H1 (cell line): ENCODE results near the gene EGF. TPM values are rescaled to one million over a fixed set of nuclear protein-coding genes. Genes with fewer than 3 reads are reported as not detected.

Experiments used
- CTCF ChIA-PET: fragments of 300-600 bp; sonication (Branson Sonifier 250); formaldehyde crosslinking; loops from one replicate; lab custom pipeline; 2021; ENCODE audit not compliant: partially characterized antibody; lab: Charles Lee
- POLR2A ChIA-PET: fragments of 300-600 bp; sonication (Branson Sonifier 250); formaldehyde crosslinking; loops from one replicate; lab custom pipeline; 2021; ENCODE audit warnings: inconsistent platforms; ENCODE audit not compliant: partially characterized antibody; lab: Charles Lee
- DNase-seq, 2 experiments: peaks; one replicate each; pipeline versions ENCODE4 v3.0.0 to v3.0.0-alpha.2; 2010 to 2022; ENCODE audit warnings: low spot score in 2 of 2, low read depth in 1 of 2, mixed read lengths in 1 of 2
- FAIRE-seq: peaks from 2 replicates; lab custom pipeline; 2011; peaks lifted over from hg19 to GRCh38; lab: Jason Lieb, UNC
- H2AFZ ChIP-seq: 2 replicates; pipeline ENCODE4 v1.8.1; 2012; ENCODE audit warnings: low read length, inconsistent platforms
- H2AK5ac ChIP-seq: 2 replicates; pipeline ENCODE4 v1.6.1; 2013; ENCODE audit warnings: low read depth, low read length
- H2BK120ac ChIP-seq: replicated peaks from 2 replicates; pipeline ENCODE3; 2013; ENCODE audit warnings: low read depth, low read length, inconsistent platforms
- H2BK12ac ChIP-seq: 2 replicates; pipeline ENCODE4 v1.6.1; 2013; ENCODE audit warnings: low read depth, low read length
- H2BK15ac ChIP-seq: 2 replicates; pipeline ENCODE4 v1.6.1; 2013; ENCODE audit warnings: low read length
- H2BK20ac ChIP-seq: 2 replicates; pipeline ENCODE4 v1.6.1; 2013; ENCODE audit warnings: low read length
- H2BK5ac ChIP-seq: 2 replicates; pipeline ENCODE4 v1.6.1; 2013; ENCODE audit warnings: low read depth, low read length
- H3K14ac ChIP-seq: 2 replicates; pipeline ENCODE4 v1.6.1; 2013; ENCODE audit warnings: inconsistent platforms; ENCODE audit not compliant: insufficient read length
- H3K18ac ChIP-seq: 2 replicates; pipeline ENCODE4 v1.6.1; 2013; ENCODE audit warnings: low read length; ENCODE audit errors: extremely low read depth
- H3K23ac ChIP-seq: 2 replicates; pipeline ENCODE4 v1.6.1; 2013; ENCODE audit warnings: inconsistent platforms; ENCODE audit not compliant: insufficient read length
- H3K23me2 ChIP-seq: 2 replicates; pipeline ENCODE4 v1.6.1; 2013; ENCODE audit warnings: low read depth, low read length
- H3K27ac ChIP-seq: 2 replicates; pipeline ENCODE4 v1.6.1; 2011; ENCODE audit warnings: low read depth, low read length, inconsistent platforms
- H3K27me3 ChIP-seq, 4 experiments: replicated peaks in 1 of 4; 1 replicate in 1 of 4; 2 replicates in 3 of 4; pipeline versions ENCODE4 v1.6.1 to v1.8.1; 2011 to 2013; ENCODE audit warnings: low read length in 3 of 4, mild to moderate bottlenecking in 3 of 4, inconsistent platforms in 2 of 4, mixed read lengths in 2 of 4, moderate library complexity in 1 of 4; ENCODE audit not compliant: control insufficient read depth in 3 of 4, insufficient read depth in 3 of 4; ENCODE audit errors: extremely low read depth in 1 of 4
- H3K36me3 ChIP-seq, 4 experiments: 2 replicates each; pipeline versions ENCODE4 v1.6.1 to v1.8.1; 2011 to 2013; ENCODE audit warnings: mild to moderate bottlenecking in 4 of 4, low read length in 3 of 4, moderate library complexity in 2 of 4, control low read depth in 1 of 4, inconsistent platforms in 1 of 4; ENCODE audit not compliant: insufficient read depth in 4 of 4, control insufficient read depth in 2 of 4
- H3K4ac ChIP-seq: replicated peaks from 2 replicates; pipeline ENCODE3; 2013; ENCODE audit warnings: low read length, low read depth, mixed read lengths, inconsistent platforms; ENCODE audit not compliant: insufficient read length
- H3K4me1 ChIP-seq, 4 experiments: replicated peaks in 1 of 4; 1 replicate in 1 of 4; 2 replicates in 3 of 4; pipeline versions ENCODE4 v1.6.1 to v1.8.1; 2011 to 2013; ENCODE audit warnings: low read length in 3 of 4, inconsistent platforms in 2 of 4, mixed read lengths in 1 of 4; ENCODE audit not compliant: insufficient read depth in 4 of 4, control insufficient read depth in 3 of 4
- H3K4me2 ChIP-seq, 2 experiments: 2 replicates each; pipeline versions ENCODE4 v1.6.1 to v1.8.1; 2011 to 2013; ENCODE audit warnings: low read depth in 2 of 2, low read length in 2 of 2, control low read depth in 1 of 2, inconsistent platforms in 1 of 2, mild to moderate bottlenecking in 1 of 2; ENCODE audit not compliant: insufficient read depth in 1 of 2
- H3K4me3 ChIP-seq, 4 experiments: fragments of 200-600, 300-600 bp in 1 of 4; sonication (generic), shearing (Covaris generic), sonication (Bioruptor Twin) in 1 of 4; 2 replicates each; pipeline versions ENCODE4 v1.5.1 to v1.8.1; 2011 to 2016; ENCODE audit warnings: low read length in 4 of 4, low read depth in 3 of 4, control low read depth in 2 of 4, inconsistent platforms in 2 of 4, mild to moderate bottlenecking in 2 of 4, mixed read lengths in 1 of 4, moderate library complexity in 1 of 4; ENCODE audit not compliant: insufficient read depth in 2 of 4; ENCODE audit errors: extremely low read depth in 1 of 4
- H3K56ac ChIP-seq: replicated peaks from 2 replicates; pipeline ENCODE3; 2013; ENCODE audit warnings: low read depth, mild to moderate bottlenecking, mixed read lengths, low read length, inconsistent platforms; ENCODE audit not compliant: insufficient read length
- H3K79me1 ChIP-seq: 2 replicates; pipeline ENCODE4 v1.6.1; 2013; ENCODE audit warnings: low read depth, low read length, control low read depth
- H3K79me2 ChIP-seq, 2 experiments: 2 replicates each; pipeline versions ENCODE4 v1.6.1 to v1.8.1; 2012 to 2013; ENCODE audit warnings: low read length in 2 of 2, mild to moderate bottlenecking in 2 of 2, inconsistent platforms in 1 of 2; ENCODE audit not compliant: insufficient read depth in 2 of 2, control insufficient read depth in 1 of 2
- H3K9ac ChIP-seq, 4 experiments: replicated peaks in 1 of 4; 1 replicate in 1 of 4; 2 replicates in 3 of 4; pipeline versions ENCODE4 v1.6.1 to v1.8.1; 2011 to 2013; ENCODE audit warnings: low read depth in 3 of 4, low read length in 3 of 4, control low read depth in 2 of 4, mild to moderate bottlenecking in 2 of 4, moderate library complexity in 2 of 4, inconsistent platforms in 1 of 4; ENCODE audit errors: extremely low read depth in 1 of 4
- H3K9me3 ChIP-seq, 2 experiments: 2 replicates each; pipeline versions ENCODE4 v1.6.1 to v1.8.1; 2012 to 2013; ENCODE audit warnings: mild to moderate bottlenecking in 2 of 2, moderate library complexity in 2 of 2, control low read depth in 1 of 2, inconsistent platforms in 1 of 2, low read depth in 1 of 2, low read length in 1 of 2, mixed read lengths in 1 of 2; ENCODE audit not compliant: insufficient read depth in 2 of 2
- H4K20me1 ChIP-seq, 2 experiments: replicated peaks in 1 of 2; 2 replicates each; pipeline versions ENCODE3 to v1.8.1; 2011 to 2013; ENCODE audit warnings: inconsistent platforms in 2 of 2, low read length in 2 of 2, mild to moderate bottlenecking in 1 of 2; ENCODE audit not compliant: insufficient read depth in 2 of 2, control insufficient read depth in 1 of 2
- H4K5ac ChIP-seq: 2 replicates; pipeline ENCODE4 v1.6.1; 2013; ENCODE audit warnings: low read length, low read depth, mixed read lengths, inconsistent platforms; ENCODE audit not compliant: insufficient read length
- H4K8ac ChIP-seq: 2 replicates; pipeline ENCODE4 v1.8.0; 2013; ENCODE audit warnings: mild to moderate bottlenecking, moderate library complexity, low read length, inconsistent platforms; ENCODE audit not compliant: insufficient read depth; ENCODE audit errors: extremely low read depth
- H4K91ac ChIP-seq: replicated peaks from 2 replicates; pipeline ENCODE3; 2013; ENCODE audit warnings: low read length, mixed read lengths, inconsistent platforms; ENCODE audit not compliant: insufficient read length
- BACH1 ChIP-seq: IDR thresholded peaks from 2 replicates; pipeline ENCODE4 v1.6.1; 2012; ENCODE audit warnings: low read length, improper control_type of control experiment
- BRCA1 ChIP-seq: IDR thresholded peaks from 2 replicates; pipeline ENCODE4 v1.6.1; 2012; ENCODE audit warnings: low read depth, low read length, improper control_type of control experiment
- SIX5 ChIP-seq: IDR thresholded peaks from 2 replicates; pipeline ENCODE4 v1.6.1; 2011; ENCODE audit warnings: mild to moderate bottlenecking, low read depth, low read length
- WGBS, 2 experiments: shearing (Covaris generic) in 1 of 2; methylation state at CpG; one replicate each; pipeline versions ENCODE4 v1.1.6 to v1.1.7; 2013 to 2015; ENCODE audit warnings: low lambda C conversion rate in 2 of 2, mixed read lengths in 2 of 2, inconsistent platforms in 1 of 2, low coverage in 1 of 2, missing lambda C conversion rate in 1 of 2; ENCODE audit not compliant: insufficient replicate concordance in 2 of 2, insufficient coverage in 1 of 2, insufficient read length in 1 of 2; ENCODE audit errors: extremely low coverage in 1 of 2, missing lambda C conversion rate in 1 of 2; 5-methylcytosine and 5-hydroxymethylcytosine counted together
- polyA plus RNA-seq, 7 experiments: library from polyadenylated mRNA; depleted of rRNA in 3 of 7; stranded (reverse) in 5 of 7; unstranded in 2 of 7; fragments of >200 nt in 5 of 7; fragments of 200-250 nt in 2 of 7; gene quantifications; 1 replicate in 5 of 7; 2 replicates in 1 of 7; 4 replicates in 1 of 7; pipeline versions ENCODE4 v1.2.1 to v1.2.3, GENCODE V29; 2011 to 2013; ENCODE audit warnings: missing spikeins in 2 of 7, mixed read lengths in 2 of 7
- total RNA-seq: library from RNA; stranded (reverse); fragmentation: NEBNext Ultra II Directional; extraction: Animal tissue kit (Norgen Biotek cat#: 25700); gene quantifications from 2 replicates; pipeline ENCODE4 v1.2.1, GENCODE V29; 2021

Gene EGF
- total and polyA plus RNA-seq, 2 of the 8 experiments (the other 6 are each of a cell fraction or from before 2014, with no cell fraction given): 1.5 to 2.6 TPM

DNA sequence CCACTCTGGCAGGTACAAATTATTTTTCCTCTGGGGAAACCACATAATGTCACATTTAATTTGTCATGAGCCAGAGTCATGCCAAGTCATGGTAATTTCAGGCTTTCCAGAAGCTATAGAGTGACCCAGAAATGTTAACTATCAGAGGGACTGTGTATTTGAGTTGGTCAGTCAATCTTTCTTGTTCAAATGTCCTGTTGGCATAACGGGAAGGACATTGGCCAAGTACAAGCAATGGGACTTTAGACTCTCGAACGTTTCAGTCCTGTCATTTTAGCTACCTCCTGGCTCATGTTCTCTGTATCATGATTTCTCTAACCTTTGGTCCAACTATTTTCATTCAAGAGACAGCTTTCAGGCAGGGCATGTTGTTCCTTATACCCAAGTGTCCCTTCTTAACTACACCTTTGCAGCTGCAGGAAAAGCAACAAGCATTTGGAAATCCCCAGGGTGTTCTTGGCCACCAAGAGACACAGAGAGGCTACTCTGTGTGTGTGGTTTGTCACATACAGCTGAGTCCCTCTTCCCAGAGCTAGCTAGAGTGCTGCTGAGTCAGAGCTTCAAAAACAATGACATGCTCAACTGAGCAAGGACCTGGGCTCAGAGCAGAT is 142.6 kb downstream of the EGF start:
- Histone ChIP-seq H2BK12ac (no peak overlapping the region), H4K8ac (no peak overlapping the region), H3K79me1 (no peaks in the 10 kb centered on the region), H3K79me2 (no peaks in the 10 kb centered on the region), H3K9me3 (no peaks in the 10 kb centered on the region), H3K4me1 (no peaks in the 10 kb centered on the region), H2BK5ac (no peak overlapping the region), H3K23me2 (no peaks in the 10 kb centered on the region), H3K27me3 (no peaks in the 10 kb centered on the region), H2BK20ac (no peak overlapping the region), H2BK120ac (no peak overlapping the region), H3K4ac (no peak overlapping the region), H3K18ac (no peak overlapping the region), H2AFZ (no peak overlapping the region), H3K36me3 (peaks cover 0 to 11% (median 8%) of the 10 kb centered on the region in 4 experiments; a peak in 7 of 8 replicates), H3K14ac (no peak overlapping the region), H2AK5ac (no peak overlapping the region), H3K27ac (no peak overlapping the region), H4K20me1 (peaks cover 0 to 1% of the 10 kb centered on the region in 2 experiments), H3K4me2 (no peak overlapping the region), H3K4me3 (no peak overlapping the region), H4K5ac (no peak overlapping the region), H3K23ac (no peak overlapping the region), H3K56ac (no peak overlapping the region), H4K91ac (no peak overlapping the region), H3K9ac (no peak overlapping the region), H2BK15ac (no peak overlapping the region)
- DNase-seq (no peak), FAIRE-seq (no peak)
- ChIA-PET POLR2A (interaction anchor here (1.1 kb wide), 1 partner anchor 10 kb away, joined by 3 read pairs; no protein-coding TSS in a partner anchor), CTCF (interaction anchor here (0.9 kb wide), 1 partner anchor 13 kb away, joined by 3 read pairs; no protein-coding TSS in a partner anchor)
- WGBS, 2 experiments: 94% methylated on average over 3 of the region's 3 CpGs; no CpG with 5 or more reads in 1 of the 2 experiments
- TF ChIP-seq SIX5 (no peak), BACH1 (peak; percentile 41; the same call in 1 of the 2 replicates), BRCA1 (no peak)
